Measurements from ENCODE around the gene ATXN2L. TPM values are rescaled to one million over a fixed set of nuclear protein-coding genes. Genes with fewer than 3 reads are reported as not detected.

The ATXN2L gene
- polyA plus RNA-seq, 1 of the 3 experiments (the other 2 are of a cell fraction), result 39.2 TPM

DNA sequence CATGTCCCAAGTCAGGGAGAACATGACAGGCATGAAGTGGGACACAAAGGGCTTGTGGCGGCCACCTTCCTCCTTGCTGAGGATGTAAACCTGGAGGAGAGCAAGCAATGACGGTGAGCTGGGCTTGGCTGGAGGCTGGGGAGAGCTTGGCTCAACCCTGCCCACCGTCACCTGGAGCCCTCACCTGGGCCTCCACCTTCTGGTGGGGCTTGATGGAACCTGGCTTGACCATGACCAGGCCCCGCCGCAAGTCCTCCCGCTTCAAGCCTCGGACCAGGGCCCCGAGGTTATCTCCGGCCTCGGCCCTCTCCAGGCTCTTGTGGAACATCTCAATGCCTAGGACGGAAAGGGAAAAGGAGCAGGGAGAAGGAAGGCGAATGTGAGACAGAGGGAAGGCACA is 21.0 kb downstream of the ATXN2L start:
- peaks cover 24 to 26% of the 10 kb centered on the region in 2 experiments for H3K36me3 ChIP-seq (replicated peaks in 1 of 2; ENCODE audit: control insufficient read depth in 1 of 2, insufficient read depth in 2 of 2, low read length in 1 of 2)
- no peaks in the 10 kb centered on the region for H3K27me3 ChIP-seq (ENCODE audit: insufficient read depth)
- no peaks in the 10 kb centered on the region for H3K9me2 ChIP-seq
- H3K9ac ChIP-seq, result no peak overlapping the region
- no peak for TF ChIP-seq RCOR1 (IDR thresholded peaks at IDR 0.05; ENCODE audit: low read length)
- TF ChIP-seq, protein P1, sequence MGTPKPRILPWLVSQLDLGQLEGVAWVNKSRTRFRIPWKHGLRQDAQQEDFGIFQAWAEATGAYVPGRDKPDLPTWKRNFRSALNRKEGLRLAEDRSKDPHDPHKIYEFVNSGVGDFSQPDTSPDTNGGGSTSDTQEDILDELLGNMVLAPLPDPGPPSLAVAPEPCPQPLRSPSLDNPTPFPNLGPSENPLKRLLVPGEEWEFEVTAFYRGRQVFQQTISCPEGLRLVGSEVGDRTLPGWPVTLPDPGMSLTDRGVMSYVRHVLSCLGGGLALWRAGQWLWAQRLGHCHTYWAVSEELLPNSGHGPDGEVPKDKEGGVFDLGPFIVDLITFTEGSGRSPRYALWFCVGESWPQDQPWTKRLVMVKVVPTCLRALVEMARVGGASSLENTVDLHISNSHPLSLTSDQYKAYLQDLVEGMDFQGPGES (IDR thresholded peaks at IDR 0.05; ENCODE audit: low read depth, low read length), result no peak
- no peak for TF ChIP-seq RFX5 (IDR thresholded peaks at IDR 0.05; ENCODE audit: low read length)
- no peak for TF ChIP-seq MXI1 (IDR thresholded peaks at IDR 0.05; ENCODE audit: low read depth, low read length)
- TF ChIP-seq SMC3 (IDR thresholded peaks at IDR 0.05; ENCODE audit: low read depth, low read length), result no peak
- no peak for TF ChIP-seq GABPA (IDR thresholded peaks at IDR 0.05; ENCODE audit: low read depth)
- no peak for TF ChIP-seq ZBTB33 (IDR thresholded peaks at IDR 0.05; ENCODE audit: borderline replicate concordance, low read depth)
- TF ChIP-seq NRF1 (IDR thresholded peaks at IDR 0.05; ENCODE audit: low read depth, low read length), result no peak
- TF ChIP-seq, protein P2, sequence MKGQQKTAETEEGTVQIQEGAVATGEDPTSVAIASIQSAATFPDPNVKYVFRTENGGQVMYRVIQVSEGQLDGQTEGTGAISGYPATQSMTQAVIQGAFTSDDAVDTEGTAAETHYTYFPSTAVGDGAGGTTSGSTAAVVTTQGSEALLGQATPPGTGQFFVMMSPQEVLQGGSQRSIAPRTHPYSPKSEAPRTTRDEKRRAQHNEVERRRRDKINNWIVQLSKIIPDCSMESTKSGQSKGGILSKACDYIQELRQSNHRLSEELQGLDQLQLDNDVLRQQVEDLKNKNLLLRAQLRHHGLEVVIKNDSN (IDR thresholded peaks at IDR 0.05; ENCODE audit: borderline replicate concordance, low read depth), result no peak
- no peak for TF ChIP-seq EZH2phosphoT487 (IDR thresholded peaks at IDR 0.05; ENCODE audit: borderline replicate concordance, low read depth)
- TF ChIP-seq USF2 (IDR thresholded peaks at IDR 0.05; ENCODE audit: borderline replicate concordance, low read depth, low read length), result no peak
- TF ChIP-seq, protein P3, sequence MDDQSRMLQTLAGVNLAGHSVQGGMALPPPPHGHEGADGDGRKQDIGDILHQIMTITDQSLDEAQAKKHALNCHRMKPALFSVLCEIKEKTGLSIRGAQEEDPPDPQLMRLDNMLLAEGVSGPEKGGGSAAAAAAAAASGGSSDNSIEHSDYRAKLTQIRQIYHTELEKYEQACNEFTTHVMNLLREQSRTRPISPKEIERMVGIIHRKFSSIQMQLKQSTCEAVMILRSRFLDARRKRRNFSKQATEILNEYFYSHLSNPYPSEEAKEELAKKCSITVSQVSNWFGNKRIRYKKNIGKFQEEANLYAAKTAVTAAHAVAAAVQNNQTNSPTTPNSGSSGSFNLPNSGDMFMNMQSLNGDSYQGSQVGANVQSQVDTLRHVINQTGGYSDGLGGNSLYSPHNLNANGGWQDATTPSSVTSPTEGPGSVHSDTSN (IDR thresholded peaks at IDR 0.05), result no peak
- TF ChIP-seq POLR2AphosphoS5 (IDR thresholded peaks at IDR 0.05; ENCODE audit: low read depth, low read length), result no peak; the same call in 1 of the 2 replicates
- TF ChIP-seq FOXJ3 (CRISPR knock-in tag; IDR thresholded peaks at IDR 0.05), result no peak
- no peak for TF ChIP-seq CTCF (IDR thresholded peaks at IDR 0.05)
- TF ChIP-seq RXRA (IDR thresholded peaks at IDR 0.05; ENCODE audit: borderline replicate concordance, low read depth), result no peak
- no peak for TF ChIP-seq SIN3A (IDR thresholded peaks at IDR 0.05; ENCODE audit: borderline replicate concordance, low read depth, low read length)
- no peak for TF ChIP-seq FOSL2 (IDR thresholded peaks at IDR 0.05; ENCODE audit: borderline replicate concordance, low read depth)
- TF ChIP-seq RAD21 (IDR thresholded peaks at IDR 0.05; ENCODE audit: low read length), result no peak
- no peak for TF ChIP-seq TEAD4 (IDR thresholded peaks at IDR 0.05; ENCODE audit: borderline replicate concordance, insufficient read depth)
- H4K20me1 ChIP-seq (ENCODE audit: insufficient read depth), result no peaks in the 10 kb centered on the region
- no peak overlapping the region for H3K4me2 ChIP-seq
- POLR2A ChIA-PET, result no interaction called here
- H3K4me1 ChIP-seq (ENCODE audit: control insufficient read depth in 1 of 2, insufficient read depth in 2 of 2, low read depth in 1 of 2, low read length in 1 of 2), result peaks cover 7 to 14% of the 10 kb centered on the region in 2 experiments; a peak in 1 of 4 replicates
- DNase-seq, result no peak
- H3K4me3 ChIP-seq (ENCODE audit: low read depth in 2 of 2, low read length in 1 of 2), result no peak overlapping the region
- H3K79me2 ChIP-seq (ENCODE audit: insufficient read depth), result peaks cover 51% of the 10 kb centered on the region
- H2AFZ ChIP-seq (ENCODE audit: low read depth), result no peak overlapping the region
- H3F3A ChIP-seq (replicated peaks; ENCODE audit: insufficient read depth), result peaks cover 33% of the 10 kb centered on the region
- no peak overlapping the region for H3K27ac ChIP-seq (ENCODE audit: low read depth in 2 of 2, low read length in 1 of 2)
- CTCF ChIA-PET, result interaction anchor here (1.2 kb wide), 1 partner anchor 16 kb away, joined by 4 read pairs; no protein-coding TSS in a partner anchor
- no peaks in the 10 kb centered on the region for H3K9me3 ChIP-seq
- WGBS (ENCODE audit: low lambda C conversion rate), result 100% methylated on average over 2 of the region's 12 CpGs
